LNCAP (cell line): ENCODE measurements around the gene CNTNAP2.

Source experiments
- TF ChIP-seq, protein P1 (sequence below): fragments of 450-650 bp; IDR thresholded peaks from 2 replicates; pipeline ENCODE4 v1.5.1; 2017; ENCODE audit warnings: mild to moderate bottlenecking

CNTNAP2 gene

GRCh38 chr7:148468700-148469098 is 2352.1 kb downstream of the CNTNAP2 start:
- TF ChIP-seq, protein P1, sequence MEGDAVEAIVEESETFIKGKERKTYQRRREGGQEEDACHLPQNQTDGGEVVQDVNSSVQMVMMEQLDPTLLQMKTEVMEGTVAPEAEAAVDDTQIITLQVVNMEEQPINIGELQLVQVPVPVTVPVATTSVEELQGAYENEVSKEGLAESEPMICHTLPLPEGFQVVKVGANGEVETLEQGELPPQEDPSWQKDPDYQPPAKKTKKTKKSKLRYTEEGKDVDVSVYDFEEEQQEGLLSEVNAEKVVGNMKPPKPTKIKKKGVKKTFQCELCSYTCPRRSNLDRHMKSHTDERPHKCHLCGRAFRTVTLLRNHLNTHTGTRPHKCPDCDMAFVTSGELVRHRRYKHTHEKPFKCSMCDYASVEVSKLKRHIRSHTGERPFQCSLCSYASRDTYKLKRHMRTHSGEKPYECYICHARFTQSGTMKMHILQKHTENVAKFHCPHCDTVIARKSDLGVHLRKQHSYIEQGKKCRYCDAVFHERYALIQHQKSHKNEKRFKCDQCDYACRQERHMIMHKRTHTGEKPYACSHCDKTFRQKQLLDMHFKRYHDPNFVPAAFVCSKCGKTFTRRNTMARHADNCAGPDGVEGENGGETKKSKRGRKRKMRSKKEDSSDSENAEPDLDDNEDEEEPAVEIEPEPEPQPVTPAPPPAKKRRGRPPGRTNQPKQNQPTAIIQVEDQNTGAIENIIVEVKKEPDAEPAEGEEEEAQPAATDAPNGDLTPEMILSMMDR, result no peak
